ENCODE results near the gene PAFAH1B2.

PAFAH1B2 gene

GRCh38 chr11:117193130-117194020 lies 49.3 kb downstream of the PAFAH1B2 start:
- TF ChIP-seq CTCF (IDR thresholded peaks at IDR 0.05; ENCODE audit: extremely low read depth, insufficient read depth, missing control alignments) = no peak
- DNase-seq (ENCODE audit: low spot score) = no peak
- in situ Hi-C loops (cut with MboI; ENCODE audit: low pct_unique_long_range_greater_than_20kb, low sequenced_read_pairs, unreplicated experiment) = no loop called here

GRCh38 chr11:117194267-117194666 lies 50.2 kb downstream of the PAFAH1B2 start:
- DNase-seq (ENCODE audit: low spot score) = no peak
- TF ChIP-seq CTCF (IDR thresholded peaks at IDR 0.05; ENCODE audit: extremely low read depth, insufficient read depth, missing control alignments) = no peak
- in situ Hi-C loops (cut with MboI; ENCODE audit: low pct_unique_long_range_greater_than_20kb, low sequenced_read_pairs, unreplicated experiment) = no loop called here

GRCh38 chr11:117195258-117195657 lies 51.2 kb downstream of the PAFAH1B2 start:
- in situ Hi-C loops (cut with MboI; ENCODE audit: low pct_unique_long_range_greater_than_20kb, low sequenced_read_pairs, unreplicated experiment) = no loop called here
- TF ChIP-seq CTCF (IDR thresholded peaks at IDR 0.05; ENCODE audit: extremely low read depth, insufficient read depth, missing control alignments) = no peak
- no peak for DNase-seq (ENCODE audit: low spot score)

- in situ Hi-C loops (cut with MboI; ENCODE audit: low pct_unique_long_range_greater_than_20kb, low sequenced_read_pairs, unreplicated experiment) = no loop called here
- TF ChIP-seq CTCF (IDR thresholded peaks at IDR 0.05; ENCODE audit: extremely low read depth, insufficient read depth, missing control alignments) = no peak
- no peak for DNase-seq (ENCODE audit: low spot score)
Observed at GRCh38 chr11:117195761-117196160, 51.7 kb downstream of the PAFAH1B2 start.

GRCh38 chr11:117197006-117197405 lies 52.9 kb downstream of the PAFAH1B2 start:
- TF ChIP-seq CTCF (IDR thresholded peaks at IDR 0.05; ENCODE audit: extremely low read depth, insufficient read depth, missing control alignments) = no peak
- in situ Hi-C loops (cut with MboI; ENCODE audit: low pct_unique_long_range_greater_than_20kb, low sequenced_read_pairs, unreplicated experiment) = no loop called here
- DNase-seq (ENCODE audit: low spot score) = no peak

- TF ChIP-seq CTCF (IDR thresholded peaks at IDR 0.05; ENCODE audit: extremely low read depth, insufficient read depth, missing control alignments) = peak; percentile 32
- in situ Hi-C loops (cut with MboI; ENCODE audit: low pct_unique_long_range_greater_than_20kb, low sequenced_read_pairs, unreplicated experiment) = no loop called here
- no peak for DNase-seq (ENCODE audit: low spot score)
Observed at GRCh38 chr11:117197516-117198456, 53.7 kb downstream of the PAFAH1B2 start.
